Neuronal stem cell (in vitro differentiated cells): ENCODE results near the gene MYO1E.

Experiments used
- DNase-seq: peaks from one replicate; pipeline ENCODE4 v3.0.0-alpha.2; 2013; ENCODE audit warnings: low spot score
- H2AFZ ChIP-seq: one replicate; pipeline ENCODE4 v1.6.1; 2013; ENCODE audit warnings: mild to moderate bottlenecking, low read length, inconsistent platforms
- H2AK5ac ChIP-seq: 2 replicates; pipeline ENCODE4 v1.6.1; 2013; ENCODE audit warnings: low read depth, mild to moderate bottlenecking, inconsistent platforms, low read length, moderate library complexity, mixed read lengths
- H2BK120ac ChIP-seq: 2 replicates; pipeline ENCODE4 v1.6.1; 2013; ENCODE audit warnings: low read depth, mild to moderate bottlenecking, inconsistent platforms, low read length, moderate library complexity, mixed read lengths
- H2BK12ac ChIP-seq: one replicate; pipeline ENCODE4 v1.6.1; 2013; ENCODE audit warnings: low read length, inconsistent platforms
- H2BK15ac ChIP-seq: 2 replicates; pipeline ENCODE4 v1.6.1; 2013; ENCODE audit warnings: mild to moderate bottlenecking, low read length, inconsistent platforms, mixed read lengths
- H2BK5ac ChIP-seq: one replicate; pipeline ENCODE4 v1.6.1; 2013; ENCODE audit warnings: inconsistent platforms, mild to moderate bottlenecking, low read length, moderate library complexity
- H3K14ac ChIP-seq: one replicate; pipeline ENCODE4 v1.6.1; 2013; ENCODE audit warnings: low read length, inconsistent platforms
- H3K18ac ChIP-seq: 2 replicates; pipeline ENCODE4 v1.6.1; 2013; ENCODE audit warnings: low read length, inconsistent platforms
- H3K23ac ChIP-seq: 2 replicates; pipeline ENCODE4 v1.6.1; 2013; ENCODE audit warnings: low read depth, mild to moderate bottlenecking, mixed read lengths, low read length, inconsistent platforms; ENCODE audit not compliant: poor library complexity
- H3K27ac ChIP-seq: replicated peaks from 3 replicates; pipeline ENCODE4 v1.5.1; 2013; ENCODE audit warnings: low read length, inconsistent platforms
- H3K27me3 ChIP-seq, 3 experiments: 2 replicates each; pipeline ENCODE4 v1.6.1; 2013; ENCODE audit warnings: low read length in 3 of 3, mild to moderate bottlenecking in 2 of 3, inconsistent platforms in 1 of 3, low read depth in 1 of 3, mixed read lengths in 1 of 3, moderate library complexity in 1 of 3; ENCODE audit not compliant: control insufficient read depth in 3 of 3, insufficient read depth in 3 of 3
- H3K36me3 ChIP-seq, 2 donors: replicated peaks in 1 of 2; 2 replicates each; pipeline ENCODE4 v1.6.1; 2013; ENCODE audit warnings: low read length in 2 of 2; ENCODE audit not compliant: control insufficient read depth in 2 of 2, insufficient read depth in 2 of 2
- H3K4ac ChIP-seq: 2 replicates; pipeline ENCODE4 v1.6.1; 2013; ENCODE audit warnings: inconsistent platforms, mild to moderate bottlenecking, low read length, moderate library complexity
- H3K4me1 ChIP-seq, 2 donors: 1 replicate in 1 of 2; 2 replicates in 1 of 2; pipeline ENCODE4 v1.6.1; 2013; ENCODE audit warnings: low read length in 2 of 2, low read depth in 1 of 2; ENCODE audit not compliant: control insufficient read depth in 2 of 2, insufficient read depth in 1 of 2
- H3K4me2 ChIP-seq: one replicate; pipeline ENCODE4 v1.6.1; 2013; ENCODE audit warnings: mild to moderate bottlenecking, low read length, inconsistent platforms; ENCODE audit not compliant: insufficient read depth, poor library complexity, severe bottlenecking
- H3K4me3 ChIP-seq, 2 donors: 2 replicates each; pipeline ENCODE4 v1.5.1; 2013; ENCODE audit warnings: low read length in 2 of 2, mild to moderate bottlenecking in 2 of 2, inconsistent platforms in 1 of 2, moderate library complexity in 1 of 2
- H3K79me1 ChIP-seq: one replicate; pipeline ENCODE4 v1.6.1; 2013; ENCODE audit warnings: low read depth, mild to moderate bottlenecking, inconsistent platforms, low read length, moderate library complexity
- H3K9ac ChIP-seq: one replicate; pipeline ENCODE4 v1.6.1; 2013; ENCODE audit warnings: mild to moderate bottlenecking, low read depth, low read length, inconsistent platforms; ENCODE audit not compliant: poor library complexity
- H3K9me3 ChIP-seq, 2 donors: replicated peaks in 1 of 2; 2 replicates each; pipeline versions ENCODE3 to v1.6.1; 2013; ENCODE audit warnings: low read length in 2 of 2, mild to moderate bottlenecking in 2 of 2, inconsistent platforms in 1 of 2, low read depth in 1 of 2, mixed read lengths in 1 of 2, moderate library complexity in 1 of 2; ENCODE audit not compliant: control insufficient read depth in 2 of 2, insufficient read depth in 1 of 2
- H4K8ac ChIP-seq: one replicate; pipeline ENCODE4 v1.6.1; 2013; ENCODE audit warnings: low read depth, mild to moderate bottlenecking, inconsistent platforms, low read length, moderate library complexity
- H4K91ac ChIP-seq: one replicate; pipeline ENCODE4 v1.6.1; 2013; ENCODE audit warnings: low read length, low read depth, mild to moderate bottlenecking, inconsistent platforms; ENCODE audit not compliant: poor library complexity
- WGBS, 2 donors: extraction: QIAGEN DNeasy Blood & Tissue Kit; methylation state at CpG; one replicate each; pipeline ENCODE4 v1.1.7; 2013; ENCODE audit warnings: missing lambda C conversion rate in 2 of 2, mixed read lengths in 1 of 2; ENCODE audit not compliant: insufficient read length in 2 of 2, insufficient replicate concordance in 1 of 2; ENCODE audit errors: extremely low coverage in 2 of 2; 5-methylcytosine and 5-hydroxymethylcytosine counted together

Gene MYO1E

DNA sequence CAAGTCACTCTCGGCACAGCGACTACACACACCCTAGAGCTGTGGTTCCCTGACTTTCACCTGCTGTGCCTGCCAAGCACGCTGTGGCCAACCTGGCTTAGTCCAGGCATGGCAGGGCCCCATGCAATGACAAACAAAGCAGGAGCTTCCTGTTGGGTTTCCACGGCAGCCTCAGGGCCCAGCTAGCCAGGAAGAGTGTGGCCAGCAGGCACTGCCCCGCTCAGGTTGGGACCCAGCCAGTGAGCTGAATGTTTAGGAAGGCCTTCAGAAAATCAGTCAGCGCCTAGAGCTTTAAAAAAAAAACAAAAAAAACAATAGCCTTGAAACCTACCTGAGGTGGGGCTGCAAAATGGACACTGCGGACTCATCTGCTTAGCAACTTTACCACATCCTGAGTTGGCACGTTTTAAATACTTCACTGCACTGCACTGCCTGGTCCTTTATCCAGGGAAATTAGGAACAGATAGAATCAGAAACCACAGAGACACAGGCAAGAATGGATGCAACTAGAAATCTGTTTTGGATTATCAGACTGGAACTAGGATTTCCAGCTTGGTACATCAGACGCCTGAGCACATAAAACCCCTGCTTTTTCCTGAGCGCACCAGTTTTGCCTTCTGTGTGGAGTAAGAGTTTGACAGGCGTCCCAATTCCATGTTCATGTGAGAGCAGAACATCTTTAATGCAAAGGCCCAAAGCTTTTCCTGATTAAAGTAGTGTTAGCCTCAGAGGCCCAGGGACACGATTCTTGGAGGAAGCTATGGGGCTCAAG, 202.2 kb downstream of the MYO1E start:
- H3K14ac ChIP-seq, result no peak overlapping the region
- DNase-seq, result no peak

DNA sequence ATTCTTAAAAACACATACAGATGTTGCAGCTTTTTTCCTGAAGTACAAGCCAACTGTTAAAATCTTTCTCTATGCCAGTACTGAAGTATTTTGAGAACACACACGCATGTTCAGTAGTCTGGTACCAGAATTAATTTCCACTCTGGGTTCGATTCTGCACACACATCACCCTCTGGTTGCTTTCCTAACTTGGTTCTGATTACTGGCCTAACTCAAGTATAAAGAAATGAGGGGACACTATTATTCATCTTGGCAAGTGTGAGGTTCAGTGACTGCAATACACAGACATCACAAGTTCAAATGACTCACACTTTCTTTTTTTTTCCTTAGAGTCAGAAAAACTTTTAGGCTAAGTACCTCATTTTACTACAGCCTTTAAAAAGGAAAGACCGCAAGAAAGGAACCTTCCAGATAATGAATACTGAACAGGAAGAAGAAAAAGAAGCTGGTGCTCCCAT, 203.4 kb downstream of the MYO1E start:
- Histone ChIP-seq H3K4me3 (no peak overlapping the region), H3K9me3 (no peaks in the 10 kb centered on the region)

More for the DNA sequence above, 202.2 kb downstream of the MYO1E start:
- H2BK5ac ChIP-seq, result no peak overlapping the region
- H3K18ac ChIP-seq, result no peak overlapping the region
- no peak overlapping the region for H4K8ac ChIP-seq
- no peak overlapping the region for H3K4ac ChIP-seq
- WGBS, 2 donors, result no CpG with 5 or more reads among the region's 12 CpGs
- H3K4me3 ChIP-seq, result no peak overlapping the region
- H3K4me1 ChIP-seq, result peaks cover 4% of the 10 kb centered on the region in 2 donors
- H3K36me3 ChIP-seq, result peaks cover 6 to 24% of the 10 kb centered on the region in 2 donors
- H2BK15ac ChIP-seq, result no peak overlapping the region
- H3K9me3 ChIP-seq, result no peaks in the 10 kb centered on the region
- no peak overlapping the region for H2AFZ ChIP-seq
- no peak overlapping the region for H2AK5ac ChIP-seq
- no peak overlapping the region for H3K9ac ChIP-seq
- no peak overlapping the region for H3K27ac ChIP-seq
- no peak overlapping the region for H2BK120ac ChIP-seq
- H3K4me2 ChIP-seq, result no peak overlapping the region
- no peak overlapping the region for H4K91ac ChIP-seq
- H3K79me1 ChIP-seq, result no peaks in the 10 kb centered on the region
- no peak overlapping the region for H2BK12ac ChIP-seq
- no peaks in the 10 kb centered on the region for H3K27me3 ChIP-seq
- no peak overlapping the region for H3K23ac ChIP-seq

GRCh38 chr15:59168536-59168935, 204.1 kb downstream of the MYO1E start:
- no peak overlapping the region for H3K18ac ChIP-seq
- H3K79me1 ChIP-seq, result no peaks in the 10 kb centered on the region
- H3K4ac ChIP-seq, result no peak overlapping the region
- no peak overlapping the region for H2BK15ac ChIP-seq
- H3K36me3 ChIP-seq, result peaks cover 6 to 21% of the 10 kb centered on the region in 2 donors
- no peak overlapping the region for H4K91ac ChIP-seq
- no peaks in the 10 kb centered on the region for H3K9me3 ChIP-seq
- no peak overlapping the region for H2BK5ac ChIP-seq
- no peaks in the 10 kb centered on the region for H3K27me3 ChIP-seq
- H3K4me2 ChIP-seq, result no peak overlapping the region
- H2BK120ac ChIP-seq, result no peak overlapping the region
- peaks cover 2 to 4% of the 10 kb centered on the region in 2 donors for H3K4me1 ChIP-seq
- no peak overlapping the region for H2AK5ac ChIP-seq
- H2BK12ac ChIP-seq, result no peak overlapping the region
- no peak overlapping the region for H4K8ac ChIP-seq
- DNase-seq, result no peak
- H3K4me3 ChIP-seq, result no peak overlapping the region
- H2AFZ ChIP-seq, result no peak overlapping the region
- H3K9ac ChIP-seq, result no peak overlapping the region
- no peak overlapping the region for H3K27ac ChIP-seq
- H3K23ac ChIP-seq, result no peak overlapping the region
- H3K14ac ChIP-seq, result no peak overlapping the region
- WGBS, 2 donors, result no CpG with 5 or more reads among the region's 7 CpGs

More for the DNA sequence above, 203.4 kb downstream of the MYO1E start:
- Histone ChIP-seq H2BK15ac (no peak overlapping the region), H3K79me1 (no peaks in the 10 kb centered on the region), H3K27me3 (no peaks in the 10 kb centered on the region), H4K8ac (no peak overlapping the region), H4K91ac (no peak overlapping the region), H3K4ac (no peak overlapping the region), H3K4me1 (peaks cover 2 to 4% of the 10 kb centered on the region in 2 donors), H2BK5ac (no peak overlapping the region), H2AK5ac (no peak overlapping the region), H3K14ac (no peak overlapping the region), H3K36me3 (peaks cover 6 to 24% of the 10 kb centered on the region in 2 donors), H3K27ac (no peak overlapping the region), H3K18ac (no peak overlapping the region), H3K4me2 (no peak overlapping the region), H2BK120ac (no peak overlapping the region), H3K23ac (no peak overlapping the region), H2AFZ (no peak overlapping the region), H3K9ac (no peak overlapping the region), H2BK12ac (no peak overlapping the region)
- DNase-seq, result no peak
- WGBS, 2 donors, result no CpG with 5 or more reads among the region's 3 CpGs

DNA sequence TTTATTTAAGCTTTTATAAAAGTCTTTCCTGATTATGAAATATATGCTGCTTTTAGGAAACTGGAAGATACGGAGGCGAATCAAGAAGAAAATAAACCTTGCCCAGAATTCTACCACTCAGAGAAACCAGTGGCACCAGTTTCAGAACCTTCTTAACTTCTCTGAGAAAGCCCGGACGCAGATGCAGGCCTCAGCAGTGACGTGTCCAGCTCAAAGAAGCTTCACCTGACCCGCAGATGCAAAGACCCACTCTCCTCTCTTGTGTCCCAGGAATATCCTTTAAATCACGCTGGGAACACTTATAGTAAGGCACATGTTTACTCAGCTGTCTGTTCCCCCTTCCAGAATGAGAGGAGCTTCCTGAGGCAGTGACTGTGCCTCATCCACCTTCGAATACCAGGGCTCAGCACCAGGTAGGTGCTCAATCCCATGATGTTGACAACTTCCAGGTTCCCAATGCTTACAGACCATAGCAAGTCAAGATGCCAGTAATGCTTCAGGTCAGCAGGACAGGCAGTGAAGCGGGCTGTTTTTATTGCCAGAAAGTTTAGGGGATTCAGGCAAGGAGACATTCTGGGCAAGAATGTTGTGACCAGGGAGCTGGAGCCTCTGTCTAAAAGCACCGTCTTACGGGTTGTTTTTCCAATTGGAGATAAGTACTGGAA, 205.9 kb downstream of the MYO1E start:
- no peak overlapping the region for H2BK12ac ChIP-seq
- no peak overlapping the region for H2AK5ac ChIP-seq
- no CpG with 5 or more reads among the region's 11 CpGs for WGBS, 2 donors
- no peak overlapping the region for H3K27ac ChIP-seq
- no peak overlapping the region for H4K91ac ChIP-seq
- H3K18ac ChIP-seq, result no peak overlapping the region
- no peak overlapping the region for H3K23ac ChIP-seq
- H3K4ac ChIP-seq, result no peak overlapping the region
- no peak overlapping the region for H2BK15ac ChIP-seq
- no peak overlapping the region for H3K4me3 ChIP-seq
- no peak overlapping the region for H2BK5ac ChIP-seq
- H2AFZ ChIP-seq, result no peak overlapping the region
- H3K9ac ChIP-seq, result no peak overlapping the region
- no peaks in the 10 kb centered on the region for H3K79me1 ChIP-seq
- H3K4me1 ChIP-seq, result peaks cover 2 to 4% of the 10 kb centered on the region in 2 donors
- H3K27me3 ChIP-seq, result no peaks in the 10 kb centered on the region
- H2BK120ac ChIP-seq, result no peak overlapping the region
- no peak overlapping the region for H4K8ac ChIP-seq
- no peak overlapping the region for H3K14ac ChIP-seq
- peaks cover 6 to 18% of the 10 kb centered on the region in 2 donors for H3K36me3 ChIP-seq
- H3K9me3 ChIP-seq, result no peaks in the 10 kb centered on the region
- no peak overlapping the region for H3K4me2 ChIP-seq
- no peak for DNase-seq
